GM10266 (cell line): Measurements from ENCODE around the gene ART4.
A peak's percentile ranks its signal among the peaks of the same experiment; 100 is the strongest.

Experiments
- DNase-seq: peaks from one replicate; pipeline ENCODE4 v3.0.0; 2012; ENCODE audit errors: extremely low spot score
- TF ChIP-seq, protein P1 (sequence below): IDR thresholded peaks from 2 replicates; pipeline ENCODE4 v1.5.1; 2012; ENCODE audit warnings: mild to moderate bottlenecking, low read depth; ENCODE audit not compliant: control insufficient read depth, insufficient read depth; ENCODE audit errors: missing control alignments

The ART4 gene, protein sequence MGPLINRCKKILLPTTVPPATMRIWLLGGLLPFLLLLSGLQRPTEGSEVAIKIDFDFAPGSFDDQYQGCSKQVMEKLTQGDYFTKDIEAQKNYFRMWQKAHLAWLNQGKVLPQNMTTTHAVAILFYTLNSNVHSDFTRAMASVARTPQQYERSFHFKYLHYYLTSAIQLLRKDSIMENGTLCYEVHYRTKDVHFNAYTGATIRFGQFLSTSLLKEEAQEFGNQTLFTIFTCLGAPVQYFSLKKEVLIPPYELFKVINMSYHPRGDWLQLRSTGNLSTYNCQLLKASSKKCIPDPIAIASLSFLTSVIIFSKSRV

DNA sequence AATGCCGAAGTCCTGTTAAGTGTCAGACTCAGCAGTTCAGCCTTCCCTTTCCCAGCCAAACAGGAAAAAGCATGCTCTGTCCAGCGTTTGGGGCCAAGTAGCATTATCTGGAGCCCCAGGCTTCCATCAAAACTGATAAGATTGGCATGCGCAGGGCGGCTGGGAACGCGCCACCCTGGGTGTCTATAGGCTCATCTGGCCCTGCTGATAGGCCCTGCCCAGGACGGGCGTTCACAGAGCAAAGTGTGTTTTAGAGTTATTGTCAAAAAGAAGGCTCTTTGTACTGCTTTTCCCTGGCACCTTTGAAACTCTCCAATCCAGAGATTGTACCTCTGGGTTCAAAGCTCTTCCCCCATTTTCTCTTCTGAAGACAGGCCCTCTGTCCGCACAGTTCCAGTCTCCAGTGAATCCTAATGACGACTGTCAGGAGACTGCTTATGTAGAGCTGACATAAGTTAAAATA is at the start of gene ART4:
ART4 (minus strand) TSS at position 102 of the 463 bp plus-strand sequence. CDS start 413 bp downstream, outside the sequence.
- TF ChIP-seq, protein P1, sequence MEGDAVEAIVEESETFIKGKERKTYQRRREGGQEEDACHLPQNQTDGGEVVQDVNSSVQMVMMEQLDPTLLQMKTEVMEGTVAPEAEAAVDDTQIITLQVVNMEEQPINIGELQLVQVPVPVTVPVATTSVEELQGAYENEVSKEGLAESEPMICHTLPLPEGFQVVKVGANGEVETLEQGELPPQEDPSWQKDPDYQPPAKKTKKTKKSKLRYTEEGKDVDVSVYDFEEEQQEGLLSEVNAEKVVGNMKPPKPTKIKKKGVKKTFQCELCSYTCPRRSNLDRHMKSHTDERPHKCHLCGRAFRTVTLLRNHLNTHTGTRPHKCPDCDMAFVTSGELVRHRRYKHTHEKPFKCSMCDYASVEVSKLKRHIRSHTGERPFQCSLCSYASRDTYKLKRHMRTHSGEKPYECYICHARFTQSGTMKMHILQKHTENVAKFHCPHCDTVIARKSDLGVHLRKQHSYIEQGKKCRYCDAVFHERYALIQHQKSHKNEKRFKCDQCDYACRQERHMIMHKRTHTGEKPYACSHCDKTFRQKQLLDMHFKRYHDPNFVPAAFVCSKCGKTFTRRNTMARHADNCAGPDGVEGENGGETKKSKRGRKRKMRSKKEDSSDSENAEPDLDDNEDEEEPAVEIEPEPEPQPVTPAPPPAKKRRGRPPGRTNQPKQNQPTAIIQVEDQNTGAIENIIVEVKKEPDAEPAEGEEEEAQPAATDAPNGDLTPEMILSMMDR = no peak
- no peak for DNase-seq

DNA sequence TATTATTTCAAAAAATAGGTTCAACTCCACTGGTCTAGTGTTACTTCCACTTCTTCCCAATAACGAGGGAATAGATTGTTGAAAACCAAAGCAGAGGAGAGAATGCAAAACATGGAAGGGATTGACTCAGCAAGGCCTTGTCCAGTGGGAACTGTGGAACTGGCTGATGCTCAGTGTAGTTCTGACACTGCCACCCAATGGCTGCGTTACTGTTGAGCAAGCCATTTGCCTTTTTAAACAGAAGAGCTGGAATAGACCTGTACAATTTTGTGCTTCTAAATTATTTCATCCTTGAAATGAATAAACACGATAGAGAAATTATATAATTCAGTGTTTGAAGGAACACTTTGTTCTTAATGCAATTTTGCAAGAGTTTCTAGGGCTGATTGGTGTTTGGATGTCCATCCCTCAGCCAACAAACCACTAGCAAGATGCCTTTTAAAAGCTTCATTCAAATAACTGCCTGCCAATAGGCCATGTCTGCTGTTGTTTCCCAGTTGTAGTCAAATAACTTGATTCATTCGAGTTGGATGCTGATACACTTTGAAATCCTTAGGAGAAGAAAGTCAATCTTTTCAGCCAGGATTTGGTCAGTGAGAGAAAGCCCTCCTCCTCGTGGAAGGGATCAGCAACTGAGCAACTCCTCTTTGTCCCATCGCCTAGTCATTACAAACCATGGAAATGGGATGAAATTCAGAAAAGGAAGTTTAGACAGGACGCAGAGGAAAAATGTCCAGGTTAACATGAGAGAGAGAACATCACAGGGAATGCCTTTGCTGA is 49.6 kb upstream of the ART4 start:
- TF ChIP-seq, protein P1 = no peak
- no peak for DNase-seq

DNA sequence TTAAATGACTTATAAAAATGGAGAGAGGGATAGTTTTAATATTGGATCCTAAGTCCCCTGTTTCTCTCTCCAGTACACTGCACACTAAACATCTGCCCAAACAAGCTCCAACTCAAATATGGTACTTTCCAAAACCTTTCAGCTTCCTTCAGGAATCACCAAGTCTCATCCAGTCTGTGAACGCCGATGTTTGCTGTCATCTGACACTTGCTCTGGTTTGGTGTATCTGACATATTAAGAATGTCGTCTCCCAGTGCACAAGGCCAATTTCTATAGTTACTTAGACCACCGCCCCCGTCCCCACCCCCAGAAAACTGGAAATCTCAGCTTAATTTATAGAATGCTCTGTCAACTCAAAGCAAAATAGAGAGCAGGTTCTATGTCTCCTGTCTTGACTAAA is 47.4 kb upstream of the ART4 start:
- TF ChIP-seq, protein P1 = no peak
- no peak for DNase-seq

DNA sequence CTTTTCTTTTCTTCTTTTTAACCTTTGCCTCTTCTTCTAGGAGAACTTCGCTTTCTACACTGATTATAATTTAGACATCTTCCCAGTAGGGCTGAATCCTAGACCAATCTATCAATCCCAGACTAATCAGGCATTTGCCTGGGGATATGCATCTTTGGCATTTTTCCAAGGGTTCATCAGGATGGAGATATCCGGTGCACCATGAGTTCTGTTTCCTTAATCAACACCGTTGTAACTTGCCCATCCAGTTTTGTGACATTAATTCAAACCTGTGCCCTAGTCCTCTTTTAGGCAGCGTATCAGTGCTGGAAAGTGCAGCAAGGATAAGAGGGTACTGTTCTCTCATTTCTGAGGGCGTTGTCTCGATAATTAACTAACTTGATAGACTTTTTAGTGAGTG is 42.9 kb upstream of the ART4 start:
- TF ChIP-seq, protein P1 = no peak
- no peak for DNase-seq

DNA sequence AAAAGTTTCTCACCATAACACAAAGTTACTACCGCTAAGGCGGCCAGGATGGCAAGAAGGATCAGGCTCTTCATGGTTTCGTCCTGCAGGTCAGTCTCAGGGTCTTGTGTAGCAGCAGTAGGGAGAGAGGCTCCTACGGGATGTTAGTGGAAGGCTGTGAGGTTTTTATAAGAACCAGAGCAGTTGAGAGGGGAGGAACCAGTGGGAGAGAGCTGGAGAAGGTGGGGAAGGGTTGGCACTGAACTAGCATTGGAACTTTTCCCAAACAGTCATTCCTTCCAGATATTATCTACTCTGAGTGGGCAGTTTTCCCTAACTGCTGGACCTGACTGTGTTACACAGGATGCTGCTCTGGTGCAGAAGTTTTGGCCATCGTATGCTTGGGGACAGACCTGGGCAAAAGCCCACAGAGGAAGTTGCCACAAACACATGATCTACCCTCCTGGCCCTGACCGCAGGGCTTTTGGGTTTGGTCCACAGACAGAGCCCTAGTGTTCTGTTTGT is 42.4 kb upstream of the ART4 start, which contains the start of gene MGP:
MGP (minus strand) TSS at position 137 of the 504 bp plus-strand sequence; CDS start at position 74, 63 bp downstream.
- TF ChIP-seq, protein P1 = no peak
- no peak for DNase-seq

DNA sequence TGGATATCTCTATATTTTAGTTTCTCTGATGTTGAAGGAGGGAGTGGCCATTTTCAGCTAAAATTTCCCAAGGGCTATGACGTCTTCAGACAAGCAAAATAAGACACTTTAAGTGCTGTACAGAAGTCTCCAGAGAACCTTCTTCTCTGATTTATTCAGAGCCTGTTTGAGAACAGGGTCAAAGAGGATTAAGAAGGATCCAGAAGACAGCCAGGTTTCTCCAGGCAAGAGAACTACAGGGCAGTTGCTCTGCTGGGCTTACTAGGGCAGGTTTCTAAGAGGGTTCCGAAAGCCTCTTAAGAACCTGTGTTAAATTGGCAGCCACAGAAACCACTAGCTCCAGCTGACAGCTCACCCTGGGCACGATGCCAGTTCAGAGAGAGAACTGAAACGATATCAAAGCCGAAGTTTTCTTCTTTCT is 41.1 kb upstream of the ART4 start:
- DNase-seq = peak; percentile 16
- TF ChIP-seq, protein P1 = no peak

DNA sequence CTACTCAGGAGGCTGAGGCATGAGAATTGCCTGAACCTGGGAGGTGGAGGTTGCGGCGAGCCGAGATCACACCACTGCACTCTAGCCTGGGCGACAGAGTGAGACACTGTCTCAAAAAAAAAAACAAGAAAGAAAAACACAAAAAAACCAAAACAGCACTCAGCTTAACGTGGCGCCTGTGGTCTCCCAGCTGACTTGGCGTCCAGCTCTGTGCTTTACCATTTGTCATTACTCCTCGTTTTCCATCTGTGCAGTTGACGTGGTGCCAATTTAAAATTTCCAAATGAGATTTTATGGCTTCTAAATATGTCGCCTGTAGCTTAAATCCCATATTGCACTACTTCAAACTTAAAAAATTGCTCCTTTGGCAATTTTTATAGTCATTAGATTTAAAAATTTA is 40.4 kb upstream of the ART4 start:
- no peak for DNase-seq
- TF ChIP-seq, protein P1 = no peak
